Measurements from ENCODE around the gene CDC42BPB. TPM values are rescaled to one million over a fixed set of nuclear protein-coding genes. Genes with fewer than 3 reads are reported as not detected.

Gene CDC42BPB
- total RNA-seq, 1 donor from 2014 or later = 147 TPM

DNA sequence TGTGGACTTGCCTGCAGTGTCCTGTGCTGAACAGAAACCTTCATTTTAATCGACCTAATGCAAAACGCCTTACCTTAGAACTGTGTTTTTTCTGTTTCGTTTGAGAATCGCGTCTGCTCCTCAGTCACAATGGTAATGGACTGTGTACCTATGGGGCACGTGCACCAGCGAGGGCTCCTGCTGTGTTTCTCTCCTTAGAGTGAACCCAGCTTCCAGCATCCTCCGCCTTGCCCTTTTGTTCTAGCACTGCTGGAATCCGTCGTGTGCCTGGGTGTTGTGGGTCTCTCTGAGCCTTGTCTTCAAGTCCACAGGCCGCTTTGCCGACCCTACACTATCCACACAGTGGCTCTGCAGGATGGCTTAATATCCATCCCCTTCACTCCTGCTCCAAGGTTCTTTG lies 131.2 kb downstream of the CDC42BPB start:
- Histone ChIP-seq H3K4me3 (ENCODE audit: low read depth, low read length) (no peak overlapping the region), H3K36me3 (ENCODE audit: control insufficient read depth, insufficient read depth, low read length) (no peaks in the 10 kb centered on the region), H3K27me3 (ENCODE audit: control insufficient read depth, insufficient read depth, low read length) (peaks cover 78% of the 10 kb centered on the region)
- no peak for DNase-seq (ENCODE audit: low read depth)
- no peak for TF ChIP-seq CTCF (IDR thresholded peaks at IDR 0.05; ENCODE audit: insufficient read depth, low read length, poor library complexity, severe bottlenecking)

GRCh38 chr14:102925646-102926045 lies 131.7 kb downstream of the CDC42BPB start:
- peaks cover 76% of the 10 kb centered on the region for H3K27me3 ChIP-seq (ENCODE audit: control insufficient read depth, insufficient read depth, low read length)
- no peak overlapping the region for H3K4me3 ChIP-seq (ENCODE audit: low read depth, low read length)
- no peaks in the 10 kb centered on the region for H3K36me3 ChIP-seq (ENCODE audit: control insufficient read depth, insufficient read depth, low read length)
- DNase-seq (ENCODE audit: low read depth) = no peak
- no peak for TF ChIP-seq CTCF (IDR thresholded peaks at IDR 0.05; ENCODE audit: insufficient read depth, low read length, poor library complexity, severe bottlenecking)

- TF ChIP-seq CTCF (IDR thresholded peaks at IDR 0.05; ENCODE audit: insufficient read depth, low read length, poor library complexity, severe bottlenecking) = peak; percentile 19
- no peak overlapping the region for H3K4me3 ChIP-seq (ENCODE audit: low read depth, low read length)
- H3K36me3 ChIP-seq (ENCODE audit: control insufficient read depth, insufficient read depth, low read length) = no peaks in the 10 kb centered on the region
- peaks cover 71% of the 10 kb centered on the region for H3K27me3 ChIP-seq (ENCODE audit: control insufficient read depth, insufficient read depth, low read length)
- DNase-seq (ENCODE audit: low read depth) = no peak
Measured at GRCh38 chr14:102924632-102925588, 132.4 kb downstream of the CDC42BPB start.

DNA sequence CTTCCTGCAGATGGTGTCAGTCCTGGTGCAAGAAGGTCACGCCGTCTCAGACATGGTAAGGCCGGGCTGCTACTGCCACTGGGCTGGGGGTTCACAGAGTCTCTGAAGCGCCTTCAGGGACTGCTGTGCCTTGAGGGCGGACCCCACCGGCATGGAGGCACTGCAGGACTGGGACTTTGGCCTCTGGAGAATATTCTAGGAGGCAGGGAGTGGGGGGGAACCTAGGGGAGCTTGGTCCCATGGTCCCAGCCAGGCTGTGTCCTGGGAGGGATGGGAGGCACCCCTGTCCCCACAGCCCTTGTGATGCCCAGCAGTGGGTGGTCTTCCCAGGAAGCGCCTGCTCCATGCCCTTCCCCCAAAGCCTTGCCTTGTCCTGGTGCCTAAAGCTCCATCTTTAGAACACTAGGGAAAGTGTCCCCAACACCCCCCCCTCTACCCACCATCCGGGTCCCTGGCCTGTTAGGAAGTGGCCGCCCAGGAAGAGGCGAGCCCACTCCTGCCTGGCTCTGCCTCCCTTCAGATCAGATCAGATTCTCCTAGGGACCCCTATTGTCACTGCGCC lies 133.3 kb downstream of the CDC42BPB start:
- Histone ChIP-seq H3K36me3 (ENCODE audit: control insufficient read depth, insufficient read depth, low read length) (no peaks in the 10 kb centered on the region), H3K4me3 (ENCODE audit: low read depth, low read length) (no peak overlapping the region), H3K27me3 (ENCODE audit: control insufficient read depth, insufficient read depth, low read length) (peaks cover 62% of the 10 kb centered on the region)
- DNase-seq (ENCODE audit: low read depth) = no peak
- TF ChIP-seq CTCF (IDR thresholded peaks at IDR 0.05; ENCODE audit: insufficient read depth, low read length, poor library complexity, severe bottlenecking) = no peak

DNA sequence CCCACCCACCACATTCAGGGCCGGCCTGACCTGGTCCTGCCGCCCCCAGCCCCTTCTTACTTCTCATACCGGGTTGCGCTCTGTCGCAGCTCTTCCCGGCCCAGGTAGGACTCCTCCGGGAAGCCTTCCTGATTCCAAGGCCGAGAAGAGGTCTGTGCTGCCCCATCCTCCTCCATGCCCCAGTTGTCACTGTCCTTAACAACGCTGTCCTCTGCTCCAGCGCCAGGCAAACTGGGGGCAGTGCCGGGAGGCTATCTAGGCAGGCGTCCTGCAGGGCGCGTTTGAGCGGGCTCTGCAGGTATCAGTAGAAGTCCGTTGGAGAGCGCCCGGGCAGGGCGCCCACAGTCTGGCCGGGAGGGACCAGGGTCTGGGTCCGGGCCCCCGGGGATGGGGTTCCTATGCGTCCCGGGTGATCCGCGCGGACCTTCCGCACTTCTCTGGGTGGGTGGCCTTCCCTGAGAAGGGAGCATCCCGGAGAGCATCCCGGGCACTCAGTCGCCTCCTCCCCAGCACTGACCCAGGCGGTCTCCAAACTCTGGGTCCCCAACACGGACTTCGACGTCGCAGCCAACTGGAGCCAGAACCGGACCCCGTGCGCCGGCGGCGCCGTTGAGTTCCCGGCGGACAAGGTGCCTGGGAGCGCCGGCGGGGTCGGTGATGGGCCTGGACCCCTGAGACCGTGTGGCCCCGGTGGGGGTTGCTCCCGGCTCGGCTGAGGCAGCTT lies 134.0 kb downstream of the CDC42BPB start:
- H3K4me3 ChIP-seq (ENCODE audit: low read depth, low read length) = peak overlapping the region; percentile 16
- no peak for DNase-seq (ENCODE audit: low read depth)
- TF ChIP-seq CTCF (IDR thresholded peaks at IDR 0.05; ENCODE audit: insufficient read depth, low read length, poor library complexity, severe bottlenecking) = no peak
- H3K27me3 ChIP-seq (ENCODE audit: control insufficient read depth, insufficient read depth, low read length) = peaks cover 55% of the 10 kb centered on the region
- no peaks in the 10 kb centered on the region for H3K36me3 ChIP-seq (ENCODE audit: control insufficient read depth, insufficient read depth, low read length)
